Skeletal muscle tissue (tissue), 4 donors: ENCODE measurements around the gene NEK5. TPM values are rescaled to one million over a fixed set of nuclear protein-coding genes. Genes with fewer than 3 reads are reported as not detected.
"Not testable (repeated sequence)": the region's sequence is repeated elsewhere in the genome, so short reads cannot be mapped to it uniquely, and the experiment has no call there.

Experiments
- H3K27ac ChIP-seq: one replicate; pipeline ENCODE4 v1.7.0; 2013; ENCODE audit warnings: mild to moderate bottlenecking, low read depth, low read length, inconsistent platforms
- H3K27me3 ChIP-seq, 3 donors: one replicate each; pipeline ENCODE4 v1.7.0; 2013; ENCODE audit warnings: low read length in 3 of 3; ENCODE audit not compliant: control insufficient read depth in 3 of 3, insufficient read depth in 3 of 3
- H3K36me3 ChIP-seq, 3 donors: one replicate each; pipeline ENCODE4 v1.7.0; 2013; ENCODE audit warnings: low read length in 3 of 3; ENCODE audit not compliant: control insufficient read depth in 3 of 3, insufficient read depth in 3 of 3
- H3K4me1 ChIP-seq, 3 donors: one replicate each; pipeline ENCODE4 v1.7.0; 2013; ENCODE audit warnings: low read length in 3 of 3, mild to moderate bottlenecking in 3 of 3; ENCODE audit not compliant: control insufficient read depth in 3 of 3, insufficient read depth in 3 of 3
- H3K4me3 ChIP-seq, 3 donors: one replicate each; pipeline ENCODE4 v1.7.0; 2013; ENCODE audit warnings: low read length in 3 of 3
- H3K9ac ChIP-seq, 3 donors: one replicate each; pipeline ENCODE4 v1.7.0; 2013; ENCODE audit warnings: low read length in 3 of 3, mild to moderate bottlenecking in 3 of 3, moderate library complexity in 2 of 3, low read depth in 1 of 3
- H3K9me3 ChIP-seq, 3 donors: one replicate each; pipeline ENCODE4 v1.7.0; 2013; ENCODE audit warnings: low read length in 3 of 3; ENCODE audit not compliant: control insufficient read depth in 3 of 3
- total RNA-seq: library from RNA; depleted of rRNA; stranded (reverse); fragments of >200 nt; gene quantifications from one replicate; pipeline ENCODE4 v1.2.3, GENCODE V29; 2014
- donor health status: Osteomylitis.

Gene NEK5
- total RNA-seq = 1.0 TPM

GRCh38 chr13:52128714-52129700 is at the start of gene NEK5:
NEK5 (minus strand) TSS chr13:52129073; CDS start chr13:52127482, 1,591 bp downstream.
- Histone ChIP-seq H3K9ac (peak within 1 kb of the TSS; percentile 36 to 75 (median 64)), H3K36me3 (peaks cover 6 to 20% (median 16%) of the 10 kb centered on the region in 3 donors)

GRCh38 chr13:52177276-52177675 is 48.4 kb upstream of the NEK5 start:
- no peak overlapping the region for H3K27ac ChIP-seq
- no peak overlapping the region for H3K4me3 ChIP-seq
- no peak overlapping the region for H3K9ac ChIP-seq
- H3K27me3 ChIP-seq = no peaks in the 10 kb centered on the region
- H3K4me1 ChIP-seq = no peaks in the 10 kb centered on the region
- H3K36me3 ChIP-seq = peaks cover 8 to 27% (median 19%) of the 10 kb centered on the region in 3 donors
- no peaks in the 10 kb centered on the region for H3K9me3 ChIP-seq

More at GRCh38 chr13:52128714-52129700, at the start of gene NEK5:
- Histone ChIP-seq H3K9me3 (no peaks in the 10 kb centered on the region), H3K4me1 (peaks cover 8 to 16% (median 14%) of the 10 kb centered on the region in 3 donors), H3K27me3 (no peaks in the 10 kb centered on the region), H3K27ac (no peak within 1 kb of the TSS), H3K4me3 (peak within 1 kb of the TSS; percentile 55 to 76 (median 72))

- H3K27ac ChIP-seq, H3K9ac ChIP-seq, H3K27me3 ChIP-seq, H3K9me3 ChIP-seq, H3K4me3 ChIP-seq, H3K4me1 ChIP-seq: not testable (repeated sequence)
- peaks cover 4 to 29% (median 16%) of the 10 kb centered on the region in 3 donors for H3K36me3 ChIP-seq
These were observed 45.1 kb upstream of the NEK5 start for GRCh38 chr13:52173970-52174369.

- Histone ChIP-seq H3K36me3 (peaks cover 7 to 35% (median 16%) of the 10 kb centered on the region in 3 donors), H3K9me3 (no peaks in the 10 kb centered on the region), H3K4me1 (no peaks in the 10 kb centered on the region), H3K27me3 (no peaks in the 10 kb centered on the region), H3K27ac (no peak overlapping the region), H3K4me3 (no peak overlapping the region), H3K9ac (no peak overlapping the region)
These were observed 44.5 kb upstream of the NEK5 start for GRCh38 chr13:52173373-52173772.

GRCh38 chr13:52171686-52172085 is 42.8 kb upstream of the NEK5 start:
- H3K27me3 ChIP-seq, H3K27ac ChIP-seq, H3K9ac ChIP-seq, H3K4me3 ChIP-seq, H3K4me1 ChIP-seq, H3K9me3 ChIP-seq: not testable (repeated sequence)
- peaks cover 7 to 28% (median 20%) of the 10 kb centered on the region in 3 donors for H3K36me3 ChIP-seq

GRCh38 chr13:52170828-52171391 is 42.0 kb upstream of the NEK5 start:
- H3K36me3 ChIP-seq = peaks cover 7 to 28% (median 20%) of the 10 kb centered on the region in 3 donors
- not testable (repeated sequence) for H3K9ac ChIP-seq, H3K4me1 ChIP-seq, H3K9me3 ChIP-seq, H3K4me3 ChIP-seq, H3K27me3 ChIP-seq, H3K27ac ChIP-seq

- no peak overlapping the region for H3K27ac ChIP-seq
- H3K27me3 ChIP-seq = no peaks in the 10 kb centered on the region
- H3K4me1 ChIP-seq = no peaks in the 10 kb centered on the region
- H3K36me3 ChIP-seq = peaks cover 7 to 23% (median 15%) of the 10 kb centered on the region in 3 donors
- H3K9me3 ChIP-seq = no peaks in the 10 kb centered on the region
- no peak overlapping the region for H3K9ac ChIP-seq
- no peak overlapping the region for H3K4me3 ChIP-seq
These were observed 41.0 kb upstream of the NEK5 start for GRCh38 chr13:52169839-52170238.

GRCh38 chr13:52165411-52165810 is 36.5 kb upstream of the NEK5 start:
- Histone ChIP-seq H3K4me1 (peaks cover 0 to 2% (median 0%) of the 10 kb centered on the region in 3 donors), H3K27me3 (no peaks in the 10 kb centered on the region), H3K9ac (no peak overlapping the region), H3K27ac (no peak overlapping the region), H3K36me3 (peaks cover 4 to 10% (median 7%) of the 10 kb centered on the region in 3 donors), H3K9me3 (no peaks in the 10 kb centered on the region), H3K4me3 (no peak overlapping the region)

- H3K4me1 ChIP-seq = peaks cover 0 to 3% (median under 1%) of the 10 kb centered on the region in 3 donors
These were observed 36.1 kb upstream of the NEK5 start for GRCh38 chr13:52164989-52165388.

GRCh38 chr13:52163878-52164277 is 35.0 kb upstream of the NEK5 start:
- not testable (repeated sequence) for H3K9me3 ChIP-seq, H3K4me3 ChIP-seq, H3K27ac ChIP-seq, H3K4me1 ChIP-seq, H3K36me3 ChIP-seq, H3K27me3 ChIP-seq, H3K9ac ChIP-seq

More at GRCh38 chr13:52164989-52165388, 36.1 kb upstream of the NEK5 start:
- Histone ChIP-seq H3K27ac (no peak overlapping the region), H3K9me3 (no peaks in the 10 kb centered on the region), H3K27me3 (no peaks in the 10 kb centered on the region), H3K36me3 (peaks cover 4 to 10% (median 7%) of the 10 kb centered on the region in 3 donors), H3K4me3 (no peak overlapping the region), H3K9ac (no peak overlapping the region)
